ENCODE results near the gene RAB35. TPM values are rescaled to one million over a fixed set of nuclear protein-coding genes. Genes with fewer than 3 reads are reported as not detected.

The RAB35 gene
- total and polyA plus RNA-seq, 2 experiments from 2014 or later = 22.6 to 24.0 TPM

GRCh38 chr12:120076651-120077050, 39.9 kb downstream of the RAB35 start:
- no peak overlapping the region for H3K4me2 ChIP-seq
- peaks cover 11% of the 10 kb centered on the region for H3K4me1 ChIP-seq (ENCODE audit: insufficient read depth)
- no peak for DNase-seq (ENCODE audit: low spot score)
- TF ChIP-seq EZH2phosphoT487 (IDR thresholded peaks at IDR 0.05; ENCODE audit: low read depth, severe bottlenecking, unreplicated experiment) (no peak), EZH2 (IDR thresholded peaks at IDR 0.05; ENCODE audit: borderline replicate concordance) (no peak)
- TF ChIP-seq, protein P1, sequence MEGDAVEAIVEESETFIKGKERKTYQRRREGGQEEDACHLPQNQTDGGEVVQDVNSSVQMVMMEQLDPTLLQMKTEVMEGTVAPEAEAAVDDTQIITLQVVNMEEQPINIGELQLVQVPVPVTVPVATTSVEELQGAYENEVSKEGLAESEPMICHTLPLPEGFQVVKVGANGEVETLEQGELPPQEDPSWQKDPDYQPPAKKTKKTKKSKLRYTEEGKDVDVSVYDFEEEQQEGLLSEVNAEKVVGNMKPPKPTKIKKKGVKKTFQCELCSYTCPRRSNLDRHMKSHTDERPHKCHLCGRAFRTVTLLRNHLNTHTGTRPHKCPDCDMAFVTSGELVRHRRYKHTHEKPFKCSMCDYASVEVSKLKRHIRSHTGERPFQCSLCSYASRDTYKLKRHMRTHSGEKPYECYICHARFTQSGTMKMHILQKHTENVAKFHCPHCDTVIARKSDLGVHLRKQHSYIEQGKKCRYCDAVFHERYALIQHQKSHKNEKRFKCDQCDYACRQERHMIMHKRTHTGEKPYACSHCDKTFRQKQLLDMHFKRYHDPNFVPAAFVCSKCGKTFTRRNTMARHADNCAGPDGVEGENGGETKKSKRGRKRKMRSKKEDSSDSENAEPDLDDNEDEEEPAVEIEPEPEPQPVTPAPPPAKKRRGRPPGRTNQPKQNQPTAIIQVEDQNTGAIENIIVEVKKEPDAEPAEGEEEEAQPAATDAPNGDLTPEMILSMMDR (IDR thresholded peaks at IDR 0.05; ENCODE audit: poor library complexity) = no peak
- H4K20me1 ChIP-seq (ENCODE audit: insufficient read depth, poor library complexity, severe bottlenecking) = no peaks in the 10 kb centered on the region
- no peaks in the 10 kb centered on the region for H3K27me3 ChIP-seq
- H3K36me3 ChIP-seq (replicated peaks; ENCODE audit: insufficient read depth, low read depth) = no peaks in the 10 kb centered on the region
- no peaks in the 10 kb centered on the region for H3K9me3 ChIP-seq (ENCODE audit: low read depth)
- no peaks in the 10 kb centered on the region for H3K9me2 ChIP-seq (replicated peaks; ENCODE audit: insufficient read depth)
- H2AFZ ChIP-seq = no peak overlapping the region
- no peak overlapping the region for H3K27ac ChIP-seq
- WGBS (ENCODE audit: low lambda C conversion rate, missing lambda C conversion rate) = 96% methylated on average over 6 of the region's 6 CpGs
- no peaks in the 10 kb centered on the region for H3K79me2 ChIP-seq
- no peak overlapping the region for H3K4me3 ChIP-seq

DNA sequence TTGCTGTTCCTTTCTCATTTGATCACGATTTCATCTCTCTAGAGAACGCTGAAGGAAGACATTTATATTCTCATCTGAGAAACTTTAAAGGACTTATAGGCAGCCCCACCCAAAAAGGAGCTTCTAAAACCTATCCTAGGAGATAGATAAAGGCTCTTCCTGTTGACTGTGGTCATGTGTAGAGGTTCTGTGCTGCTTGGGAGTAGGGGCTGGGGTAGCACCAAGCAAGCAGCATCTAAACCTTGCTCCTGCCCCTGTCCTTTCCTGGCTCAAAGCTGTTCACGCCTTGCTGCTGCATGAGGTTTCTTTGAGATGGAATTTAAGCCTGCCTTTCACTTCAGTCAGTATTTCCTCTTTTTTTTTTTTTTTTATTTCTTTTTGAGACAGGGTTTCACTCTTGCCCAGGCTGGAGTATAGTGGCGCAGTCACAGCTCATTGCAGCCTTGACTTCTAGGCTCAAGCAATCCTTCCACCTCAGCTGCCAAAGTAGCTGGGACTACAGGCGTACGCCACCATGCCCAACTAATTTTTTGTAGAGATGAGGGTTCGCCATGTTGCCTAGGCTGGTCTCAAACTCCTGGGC, 41.4 kb downstream of the RAB35 start:
- no peaks in the 10 kb centered on the region for H3K9me3 ChIP-seq (ENCODE audit: low read depth)
- H3K79me2 ChIP-seq = no peaks in the 10 kb centered on the region
- WGBS (ENCODE audit: low lambda C conversion rate, missing lambda C conversion rate) = 98% methylated on average over 7 of the region's 7 CpGs
- no peak overlapping the region for H3K4me2 ChIP-seq
- TF ChIP-seq, protein P1 (IDR thresholded peaks at IDR 0.05; ENCODE audit: poor library complexity) = no peak
- TF ChIP-seq EZH2 (IDR thresholded peaks at IDR 0.05; ENCODE audit: borderline replicate concordance) (no peak), EZH2phosphoT487 (IDR thresholded peaks at IDR 0.05; ENCODE audit: low read depth, severe bottlenecking, unreplicated experiment) (no peak)
- H4K20me1 ChIP-seq (ENCODE audit: insufficient read depth, poor library complexity, severe bottlenecking) = no peaks in the 10 kb centered on the region
- no peak overlapping the region for H3K27ac ChIP-seq
- H3K4me1 ChIP-seq (ENCODE audit: insufficient read depth) = peaks cover 11% of the 10 kb centered on the region
- no peaks in the 10 kb centered on the region for H3K36me3 ChIP-seq (replicated peaks; ENCODE audit: insufficient read depth, low read depth)
- H2AFZ ChIP-seq = no peak overlapping the region
- no peaks in the 10 kb centered on the region for H3K27me3 ChIP-seq
- DNase-seq (ENCODE audit: low spot score) = no peak
- H3K4me3 ChIP-seq = no peak overlapping the region
- H3K9me2 ChIP-seq (replicated peaks; ENCODE audit: insufficient read depth) = no peaks in the 10 kb centered on the region

GRCh38 chr12:120072472-120073249, 43.9 kb downstream of the RAB35 start:
- TF ChIP-seq, protein P1 (IDR thresholded peaks at IDR 0.05; ENCODE audit: poor library complexity) = no peak
- TF ChIP-seq EZH2 (IDR thresholded peaks at IDR 0.05; ENCODE audit: borderline replicate concordance) = no peak
- no peak for TF ChIP-seq EZH2phosphoT487 (IDR thresholded peaks at IDR 0.05; ENCODE audit: low read depth, severe bottlenecking, unreplicated experiment)

More at GRCh38 chr12:120072472-120073249, 43.9 kb downstream of the RAB35 start:
- Histone ChIP-seq H3K9me3 (ENCODE audit: low read depth) (no peaks in the 10 kb centered on the region), H3K4me1 (ENCODE audit: insufficient read depth) (no peaks in the 10 kb centered on the region), H3K27me3 (no peaks in the 10 kb centered on the region), H4K20me1 (ENCODE audit: insufficient read depth, poor library complexity, severe bottlenecking) (no peaks in the 10 kb centered on the region), H2AFZ (no peak overlapping the region), H3K9me2 (replicated peaks; ENCODE audit: insufficient read depth) (no peaks in the 10 kb centered on the region), H3K4me2 (no peak overlapping the region), H3K36me3 (replicated peaks; ENCODE audit: insufficient read depth, low read depth) (no peaks in the 10 kb centered on the region), H3K79me2 (no peaks in the 10 kb centered on the region), H3K27ac (no peak overlapping the region), H3K4me3 (no peak overlapping the region)
- WGBS (ENCODE audit: low lambda C conversion rate, missing lambda C conversion rate) = 92% methylated on average over 18 of the region's 18 CpGs
- DNase-seq (ENCODE audit: low spot score) = no peak
